GM12801 (cell line): ENCODE data around the gene SLC22A12.

Experiments used
- TF ChIP-seq, protein P1 (sequence below): IDR thresholded peaks from one replicate; pipeline ENCODE4 v1.5.1; 2011; ENCODE audit warnings: control low read depth; ENCODE audit not compliant: insufficient read length; ENCODE audit errors: extremely low read depth

The SLC22A12 gene

DNA sequence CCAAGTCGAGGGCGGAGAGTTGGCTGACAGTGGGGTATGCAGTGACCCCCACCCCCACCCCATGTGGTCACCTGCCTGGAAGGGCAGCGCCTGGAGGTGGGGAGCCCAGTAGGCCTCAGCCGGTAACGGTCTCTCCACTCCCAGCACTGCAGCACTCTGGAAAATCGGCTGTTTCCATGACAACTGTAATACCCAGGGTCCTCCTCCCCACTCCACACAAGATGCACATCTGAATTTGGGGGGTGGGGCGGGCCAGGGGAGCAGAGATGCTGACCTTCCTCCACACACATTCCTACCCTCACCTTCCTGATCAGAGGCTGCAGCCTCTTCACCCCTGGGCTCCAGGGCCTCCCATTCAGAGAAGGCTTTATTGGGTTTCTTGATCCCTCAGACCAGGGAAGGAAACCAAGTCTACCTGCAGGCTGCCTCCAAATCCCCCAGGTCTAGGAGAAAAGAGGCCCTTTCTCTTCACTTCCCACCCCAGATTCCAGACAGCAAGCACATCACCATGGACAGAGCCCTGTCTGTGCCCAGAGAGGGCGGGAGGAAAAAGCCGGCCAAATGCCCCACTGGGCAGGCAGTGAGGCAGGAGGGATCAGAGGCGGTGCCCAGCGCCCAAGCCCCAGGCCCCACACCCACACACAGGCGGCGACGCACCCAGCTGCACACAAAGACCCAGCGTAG lies 46.5 kb downstream of the SLC22A12 start:
- TF ChIP-seq, protein P1, sequence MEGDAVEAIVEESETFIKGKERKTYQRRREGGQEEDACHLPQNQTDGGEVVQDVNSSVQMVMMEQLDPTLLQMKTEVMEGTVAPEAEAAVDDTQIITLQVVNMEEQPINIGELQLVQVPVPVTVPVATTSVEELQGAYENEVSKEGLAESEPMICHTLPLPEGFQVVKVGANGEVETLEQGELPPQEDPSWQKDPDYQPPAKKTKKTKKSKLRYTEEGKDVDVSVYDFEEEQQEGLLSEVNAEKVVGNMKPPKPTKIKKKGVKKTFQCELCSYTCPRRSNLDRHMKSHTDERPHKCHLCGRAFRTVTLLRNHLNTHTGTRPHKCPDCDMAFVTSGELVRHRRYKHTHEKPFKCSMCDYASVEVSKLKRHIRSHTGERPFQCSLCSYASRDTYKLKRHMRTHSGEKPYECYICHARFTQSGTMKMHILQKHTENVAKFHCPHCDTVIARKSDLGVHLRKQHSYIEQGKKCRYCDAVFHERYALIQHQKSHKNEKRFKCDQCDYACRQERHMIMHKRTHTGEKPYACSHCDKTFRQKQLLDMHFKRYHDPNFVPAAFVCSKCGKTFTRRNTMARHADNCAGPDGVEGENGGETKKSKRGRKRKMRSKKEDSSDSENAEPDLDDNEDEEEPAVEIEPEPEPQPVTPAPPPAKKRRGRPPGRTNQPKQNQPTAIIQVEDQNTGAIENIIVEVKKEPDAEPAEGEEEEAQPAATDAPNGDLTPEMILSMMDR: no peak

DNA sequence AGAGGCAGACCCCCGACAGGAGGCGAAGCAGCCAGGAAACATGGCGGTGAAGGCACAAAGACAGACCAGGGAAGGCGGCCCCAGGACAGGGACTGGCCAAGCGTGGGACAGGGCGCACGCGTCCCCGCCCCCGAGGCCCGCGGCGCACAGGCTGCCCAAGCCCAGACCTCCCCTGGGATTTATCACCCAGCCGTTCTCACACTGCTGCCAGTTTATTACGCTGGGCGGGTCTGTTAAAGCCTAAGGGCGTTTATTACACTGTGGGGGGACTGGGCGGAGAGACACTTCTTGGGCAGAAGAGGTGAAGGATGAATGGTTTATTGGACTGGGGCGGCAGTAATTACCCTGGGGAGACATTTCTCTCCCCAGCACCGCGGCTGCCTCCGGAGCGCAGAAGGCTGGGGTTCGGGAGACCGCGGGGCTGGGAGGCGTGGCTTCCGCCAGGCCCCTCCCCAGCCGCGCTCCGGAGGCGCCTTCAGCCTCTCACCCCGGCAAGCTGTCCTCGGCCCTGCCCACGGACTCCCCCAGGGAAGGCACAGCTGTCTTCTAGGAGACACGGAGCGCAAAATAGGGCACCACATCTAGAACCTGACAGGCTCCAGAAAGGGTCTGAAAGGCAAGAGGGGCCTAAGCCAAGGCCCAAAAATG lies 47.1 kb downstream of the SLC22A12 start:
- TF ChIP-seq, protein P1: no peak

DNA sequence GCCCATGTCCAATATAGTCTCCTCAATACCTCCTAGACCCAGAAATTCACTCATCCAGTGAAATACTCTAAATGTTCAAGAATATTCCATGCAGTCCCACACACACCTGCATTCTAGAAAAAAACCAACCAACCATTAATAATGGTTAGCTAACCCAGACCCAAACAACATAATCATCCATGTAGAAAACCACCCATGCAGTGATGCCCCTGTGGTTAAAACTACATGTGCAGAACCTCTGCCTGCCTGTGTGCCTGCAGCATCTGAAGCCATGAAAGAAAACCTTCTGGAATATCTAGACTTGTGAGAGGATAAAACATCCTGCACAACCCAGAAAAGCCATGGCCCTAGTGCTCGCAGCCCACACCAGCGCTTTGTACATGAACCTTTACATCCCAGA lies 47.8 kb downstream of the SLC22A12 start:
- TF ChIP-seq, protein P1: no peak

DNA sequence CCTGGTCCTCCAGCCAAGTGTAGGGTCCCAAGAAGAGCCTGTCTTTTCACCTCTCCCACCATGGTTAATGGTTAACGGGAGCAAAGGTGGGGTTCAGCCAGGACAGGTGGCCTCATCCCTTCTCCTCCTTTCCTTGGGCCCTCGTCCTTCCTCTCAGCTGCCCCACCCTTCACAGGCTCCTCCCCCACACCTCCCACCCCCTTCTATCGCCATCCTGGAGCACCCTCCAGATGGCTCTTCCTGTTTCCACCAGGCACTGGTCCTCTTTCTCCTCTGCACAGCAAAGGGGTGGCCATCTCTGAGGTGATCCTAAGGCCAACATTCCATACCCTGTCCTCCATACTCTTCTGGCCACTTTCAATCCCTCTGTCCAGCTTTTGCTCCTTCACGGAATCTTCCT lies 48.9 kb downstream of the SLC22A12 start:
- TF ChIP-seq, protein P1: no peak

DNA sequence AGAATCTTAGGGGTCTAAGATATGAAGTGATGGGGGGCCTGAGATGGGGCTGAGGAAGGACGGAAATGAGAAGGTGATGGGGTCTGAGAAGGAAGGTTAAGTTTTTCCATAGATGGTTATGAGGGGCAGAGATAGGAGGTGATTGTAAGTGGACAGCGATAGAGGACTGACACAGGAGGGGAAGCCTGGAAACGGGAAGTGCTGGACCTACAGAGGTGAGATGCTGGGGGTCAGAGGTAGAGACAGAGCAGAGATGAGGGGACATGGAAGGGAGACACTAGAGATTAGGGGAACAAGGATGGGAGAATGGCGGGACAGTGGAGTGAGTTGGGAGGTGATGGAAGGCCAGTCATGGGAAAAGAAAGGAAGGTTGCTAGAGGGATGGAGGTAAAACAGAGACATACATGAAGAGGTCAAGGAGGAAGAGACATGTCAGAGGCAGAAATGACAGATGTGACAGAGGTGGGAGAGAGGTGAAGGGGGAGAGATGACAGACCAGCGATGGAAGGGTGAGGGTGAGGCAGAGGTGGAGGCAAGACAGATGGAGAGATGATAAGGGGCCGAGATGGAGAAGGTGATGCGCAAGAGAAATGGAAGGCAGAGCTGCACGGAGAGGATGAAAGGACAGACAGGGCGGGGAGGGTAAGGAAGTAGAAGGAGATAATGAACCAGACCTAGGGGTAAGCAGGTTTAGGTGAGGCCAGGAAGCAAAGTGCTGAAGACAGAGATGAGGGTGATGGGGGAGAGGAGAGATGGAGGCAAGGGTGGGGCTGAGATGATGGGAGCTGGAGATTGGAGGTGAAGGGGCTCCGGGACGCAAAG lies 50.8 kb downstream of the SLC22A12 start:
- TF ChIP-seq, protein P1: no peak

DNA sequence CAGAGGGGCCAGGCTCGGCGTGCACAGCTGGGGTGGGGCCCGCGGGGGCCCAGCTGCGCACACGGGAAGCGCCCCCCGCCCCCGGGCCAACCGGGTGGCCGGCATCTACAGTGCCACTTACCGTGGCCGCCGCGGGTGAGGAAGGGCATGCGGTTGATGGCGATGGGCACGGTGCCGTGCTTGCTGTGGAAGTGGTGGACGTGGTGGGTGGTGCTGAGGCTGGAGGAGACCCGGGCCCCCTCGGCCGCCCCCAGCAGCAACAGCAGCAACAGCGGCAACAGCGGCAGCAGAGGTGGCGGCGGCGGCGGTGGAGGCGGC lies 51.4 kb downstream of the SLC22A12 start:
- TF ChIP-seq, protein P1: no peak

DNA sequence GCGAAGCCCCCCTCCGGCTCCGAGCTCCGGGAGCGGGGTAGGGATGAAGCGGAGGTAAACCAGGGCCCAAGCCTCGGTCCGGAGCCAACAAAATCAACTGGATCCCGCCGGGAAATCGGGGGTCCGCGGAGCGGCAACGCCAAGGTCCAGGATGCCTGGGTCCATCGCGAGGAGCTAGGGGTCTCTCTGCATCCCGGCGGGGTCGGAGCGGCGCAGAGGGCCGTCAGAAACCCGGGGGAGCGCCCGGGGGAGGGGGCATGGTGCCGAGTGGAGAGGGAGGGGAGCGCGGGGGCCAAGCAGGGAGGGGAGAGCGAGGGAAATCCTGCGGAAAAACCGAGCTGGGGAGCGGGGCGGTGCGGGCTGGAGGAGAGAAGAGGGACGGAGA lies 51.8 kb downstream of the SLC22A12 start:
- TF ChIP-seq, protein P1: no peak
